Measurements from ENCODE around the gene BDKRB1. TPM values are rescaled to one million over a fixed set of nuclear protein-coding genes. Genes with fewer than 3 reads are reported as not detected.

The BDKRB1 gene
- total RNA-seq, 1 donor, result 0.10 TPM

GRCh38 chr14:96307434-96307833 lies 51.4 kb downstream of the BDKRB1 start:
- H3K4me1 ChIP-seq (ENCODE audit: insufficient read depth, low read length), result no peaks in the 10 kb centered on the region
- no peak overlapping the region for H3K4me3 ChIP-seq (ENCODE audit: low read length)
- no peaks in the 10 kb centered on the region for H3K9me3 ChIP-seq (ENCODE audit: low read depth, low read length)
- no peaks in the 10 kb centered on the region for H3K27me3 ChIP-seq (ENCODE audit: insufficient read depth, low read length)

GRCh38 chr14:96309133-96309895 lies 53.3 kb downstream of the BDKRB1 start:
- Histone ChIP-seq H3K4me1 (ENCODE audit: insufficient read depth, low read length) (no peaks in the 10 kb centered on the region), H3K27me3 (ENCODE audit: insufficient read depth, low read length) (no peaks in the 10 kb centered on the region), H3K9me3 (ENCODE audit: low read depth, low read length) (no peaks in the 10 kb centered on the region), H3K4me3 (ENCODE audit: low read length) (no peak overlapping the region)

GRCh38 chr14:96309896-96310330 lies 53.9 kb downstream of the BDKRB1 start:
- Histone ChIP-seq H3K4me1 (ENCODE audit: insufficient read depth, low read length) (no peaks in the 10 kb centered on the region), H3K9me3 (ENCODE audit: low read depth, low read length) (no peaks in the 10 kb centered on the region), H3K4me3 (ENCODE audit: low read length) (no peak overlapping the region), H3K27me3 (ENCODE audit: insufficient read depth, low read length) (no peaks in the 10 kb centered on the region)

GRCh38 chr14:96310906-96311305 lies 54.9 kb downstream of the BDKRB1 start:
- Histone ChIP-seq H3K9me3 (ENCODE audit: low read depth, low read length) (no peaks in the 10 kb centered on the region), H3K4me3 (ENCODE audit: low read length) (no peak overlapping the region), H3K4me1 (ENCODE audit: insufficient read depth, low read length) (no peaks in the 10 kb centered on the region), H3K27me3 (ENCODE audit: insufficient read depth, low read length) (no peaks in the 10 kb centered on the region)

Other genes with a start within 250 kb of the BDKRB1 start
- 1.0 TPM for gene C14orf132, start 216.8 kb upstream of the BDKRB1 start, total RNA-seq
- gene BDKRB2, start 51.4 kb upstream of the BDKRB1 start, total RNA-seq, result under 0.01 TPM
- gene ATG2B, start 107.1 kb downstream of the BDKRB1 start, total RNA-seq, result 29.8 TPM
- 11.6 TPM for gene GSKIP, start 107.3 kb downstream of the BDKRB1 start, total RNA-seq
- 0.52 TPM for gene AK7, start 135.9 kb downstream of the BDKRB1 start, total RNA-seq
- gene PAPOLA, start 246.2 kb downstream of the BDKRB1 start, total RNA-seq, result 168 TPM